PC-9 (cell line): ENCODE results near the gene MRPL41.

Experiments
- EZH2 ChIP-seq: fragments of 200-600 bp; sonication (generic); IDR thresholded peaks from 2 replicates; pipeline ENCODE4 v1.8.0; 2017; ENCODE audit warnings: antibody characterized with exemption, low read depth
- TF ChIP-seq, protein P1 (sequence below): fragments of 200-600 bp; sonication (generic); conservative IDR thresholded peaks from 2 replicates; pipeline ENCODE4 v1.6.1; 2017; ENCODE audit warnings: mixed run types, antibody characterized with exemption, mild to moderate bottlenecking, moderate library complexity

DNA sequence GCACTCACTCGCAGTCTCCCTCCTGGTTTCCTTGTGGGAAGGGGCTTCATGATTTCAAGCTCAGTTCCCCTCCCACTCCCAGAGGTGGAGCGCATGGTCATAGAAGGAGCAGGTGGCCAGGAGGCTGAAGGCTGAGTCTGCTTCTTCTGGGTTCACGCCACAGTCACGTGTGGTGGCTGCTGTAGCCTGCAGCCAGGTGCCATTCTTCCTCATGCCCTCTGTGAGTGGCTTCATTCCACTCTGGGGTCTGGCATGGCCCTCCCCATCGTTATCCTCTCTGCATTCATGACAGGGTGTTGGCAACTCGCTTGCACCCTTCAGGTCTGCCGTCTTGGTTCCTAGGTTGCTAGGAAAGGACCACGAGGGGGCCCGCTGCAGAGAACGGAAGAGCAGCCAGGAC lies 3.5 kb downstream of the MRPL41 start:
- TF ChIP-seq, protein P1, sequence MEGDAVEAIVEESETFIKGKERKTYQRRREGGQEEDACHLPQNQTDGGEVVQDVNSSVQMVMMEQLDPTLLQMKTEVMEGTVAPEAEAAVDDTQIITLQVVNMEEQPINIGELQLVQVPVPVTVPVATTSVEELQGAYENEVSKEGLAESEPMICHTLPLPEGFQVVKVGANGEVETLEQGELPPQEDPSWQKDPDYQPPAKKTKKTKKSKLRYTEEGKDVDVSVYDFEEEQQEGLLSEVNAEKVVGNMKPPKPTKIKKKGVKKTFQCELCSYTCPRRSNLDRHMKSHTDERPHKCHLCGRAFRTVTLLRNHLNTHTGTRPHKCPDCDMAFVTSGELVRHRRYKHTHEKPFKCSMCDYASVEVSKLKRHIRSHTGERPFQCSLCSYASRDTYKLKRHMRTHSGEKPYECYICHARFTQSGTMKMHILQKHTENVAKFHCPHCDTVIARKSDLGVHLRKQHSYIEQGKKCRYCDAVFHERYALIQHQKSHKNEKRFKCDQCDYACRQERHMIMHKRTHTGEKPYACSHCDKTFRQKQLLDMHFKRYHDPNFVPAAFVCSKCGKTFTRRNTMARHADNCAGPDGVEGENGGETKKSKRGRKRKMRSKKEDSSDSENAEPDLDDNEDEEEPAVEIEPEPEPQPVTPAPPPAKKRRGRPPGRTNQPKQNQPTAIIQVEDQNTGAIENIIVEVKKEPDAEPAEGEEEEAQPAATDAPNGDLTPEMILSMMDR: no peak
- TF ChIP-seq EZH2: no peak
